GM23248 (cell line): ENCODE measurements around the gene ARHGEF10L.

Source experiments
- EZH2 ChIP-seq: fragments of 200-600 bp; sonication (generic); IDR thresholded peaks from 2 replicates; pipeline ENCODE4 v1.6.1; 2018; ENCODE audit warnings: antibody characterized with exemption, mild to moderate bottlenecking; ENCODE audit not compliant: insufficient read depth, poor library complexity, severe bottlenecking
- EZH2phosphoT487 ChIP-seq: fragments of 200-600 bp; sonication (generic); IDR thresholded peaks from 2 replicates; pipeline ENCODE4 v1.6.1; 2018; ENCODE audit warnings: antibody characterized with exemption, moderate library complexity, mild to moderate bottlenecking, low read depth; ENCODE audit not compliant: insufficient read depth

DNA sequence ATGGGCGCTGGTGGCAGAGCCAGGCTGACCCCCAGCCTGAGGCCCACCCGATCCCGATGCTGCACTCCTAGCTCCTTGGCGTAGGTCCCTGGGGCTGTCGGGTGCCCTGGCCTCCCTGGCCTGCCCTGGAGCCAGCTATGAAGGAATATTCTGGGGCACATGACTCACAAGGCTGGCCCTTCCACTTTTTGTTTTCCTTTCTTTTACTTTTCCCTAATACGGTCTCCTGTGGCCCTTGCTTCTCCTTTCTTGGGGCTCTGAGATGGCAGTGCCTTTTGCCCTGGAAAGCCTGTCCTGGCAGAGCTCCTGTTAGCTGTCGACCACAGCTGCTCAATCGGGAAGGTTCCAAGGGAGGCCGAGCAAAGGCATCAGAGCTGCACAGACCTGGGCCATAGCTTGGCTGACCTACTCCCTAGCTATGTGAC, 22.1 kb downstream of the ARHGEF10L start:
- TF ChIP-seq EZH2 = no peak
- no peak for TF ChIP-seq EZH2phosphoT487
